GM19467 (cell line): ENCODE data around the gene SYNC.
"Not testable (repeated sequence)": the region's sequence is repeated elsewhere in the genome, so short reads cannot be mapped to it uniquely, and the experiment has no call there.

Source experiments
- ATAC-seq: cut with Tn5 transposase; IDR thresholded peaks from one replicate; pipeline ENCODE4 v1.9.1; 2021; ENCODE audit warnings: mild to moderate bottlenecking, moderate library complexity; ENCODE audit not compliant: unreplicated experiment

Gene SYNC

DNA sequence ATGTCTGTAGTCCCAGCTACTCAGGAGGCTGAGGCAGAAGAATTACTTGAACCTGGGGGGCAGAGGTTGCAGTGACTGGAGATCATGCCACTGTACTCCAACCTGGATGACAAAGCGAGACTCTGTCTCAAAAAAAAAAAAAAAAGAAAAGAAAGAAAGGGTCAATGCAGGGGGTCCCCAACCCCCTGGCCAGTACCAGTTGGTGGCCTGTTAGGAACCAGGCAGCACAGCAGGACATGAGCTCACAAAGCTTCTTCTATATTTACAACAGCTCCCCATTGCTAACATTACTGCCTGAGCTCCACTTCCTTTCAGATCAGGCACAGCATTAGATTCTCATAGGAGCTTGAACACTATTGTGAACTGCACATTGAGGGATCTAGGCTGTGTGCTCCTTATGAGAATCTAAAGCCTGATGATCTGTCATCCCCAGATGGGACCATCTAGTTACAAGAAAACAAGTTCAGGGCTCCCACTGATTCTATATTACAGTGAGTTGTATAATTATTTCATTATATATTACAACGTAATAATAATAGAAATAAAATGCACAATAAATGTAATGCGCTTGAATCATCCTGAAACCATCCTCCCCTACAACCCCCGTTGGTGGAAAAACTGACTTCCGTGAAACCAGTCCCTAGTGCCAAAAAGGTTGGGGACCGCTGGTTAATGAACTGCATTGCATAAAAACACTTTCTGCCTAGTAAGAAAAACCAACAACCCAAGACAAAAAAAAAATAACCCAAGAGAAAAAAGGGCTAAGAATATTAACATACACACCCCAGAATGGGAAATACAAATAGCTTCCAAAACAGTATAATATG is 55.0 kb downstream of the SYNC start:
- no peak for ATAC-seq

DNA sequence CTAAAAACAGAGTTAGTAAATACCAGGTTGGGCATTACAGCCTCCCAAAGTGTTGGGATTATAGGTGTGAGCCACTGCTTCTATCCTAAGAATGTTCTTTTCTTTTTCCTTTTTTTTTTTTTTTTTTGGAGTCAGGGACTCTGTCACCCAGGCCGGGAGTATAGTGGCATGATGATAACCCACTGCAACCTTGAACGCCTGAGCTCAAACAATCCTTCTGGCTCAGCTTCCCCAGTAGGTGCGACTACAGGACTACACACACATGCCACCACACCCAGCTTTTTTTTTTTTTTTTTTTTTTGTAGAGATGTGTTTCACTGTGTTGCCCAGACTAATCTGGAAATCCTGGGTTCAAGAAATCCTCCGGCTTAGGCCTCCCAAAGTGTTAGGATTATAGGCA is 58.1 kb downstream of the SYNC start:
- ATAC-seq, result no peak

DNA sequence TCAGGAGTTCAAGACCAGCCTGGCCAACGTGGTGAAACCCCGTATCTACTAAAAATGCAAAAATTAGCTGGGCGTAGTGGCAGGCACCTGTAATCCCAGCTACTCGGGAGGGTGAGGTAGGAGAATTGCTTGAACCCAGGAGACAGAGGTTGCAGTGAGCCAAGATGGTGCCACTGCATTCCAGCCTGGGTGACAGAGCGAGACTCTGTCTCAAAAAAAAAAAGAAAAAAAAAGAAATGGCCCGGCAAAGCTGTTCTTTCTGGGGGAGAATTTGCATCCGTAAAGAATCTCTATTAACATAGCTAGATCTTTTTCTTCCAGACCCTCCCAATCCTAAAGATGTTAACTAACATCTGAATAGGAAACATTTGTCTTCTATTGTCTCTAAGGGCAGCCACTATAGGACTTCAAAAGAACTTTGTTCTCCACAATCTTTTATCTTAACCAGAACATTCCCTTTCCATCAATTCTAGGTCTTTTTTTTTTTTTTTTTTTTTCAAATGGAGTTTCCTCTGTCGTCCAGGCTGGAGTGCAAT is 60.2 kb downstream of the SYNC start:
- not testable (repeated sequence) for ATAC-seq

DNA sequence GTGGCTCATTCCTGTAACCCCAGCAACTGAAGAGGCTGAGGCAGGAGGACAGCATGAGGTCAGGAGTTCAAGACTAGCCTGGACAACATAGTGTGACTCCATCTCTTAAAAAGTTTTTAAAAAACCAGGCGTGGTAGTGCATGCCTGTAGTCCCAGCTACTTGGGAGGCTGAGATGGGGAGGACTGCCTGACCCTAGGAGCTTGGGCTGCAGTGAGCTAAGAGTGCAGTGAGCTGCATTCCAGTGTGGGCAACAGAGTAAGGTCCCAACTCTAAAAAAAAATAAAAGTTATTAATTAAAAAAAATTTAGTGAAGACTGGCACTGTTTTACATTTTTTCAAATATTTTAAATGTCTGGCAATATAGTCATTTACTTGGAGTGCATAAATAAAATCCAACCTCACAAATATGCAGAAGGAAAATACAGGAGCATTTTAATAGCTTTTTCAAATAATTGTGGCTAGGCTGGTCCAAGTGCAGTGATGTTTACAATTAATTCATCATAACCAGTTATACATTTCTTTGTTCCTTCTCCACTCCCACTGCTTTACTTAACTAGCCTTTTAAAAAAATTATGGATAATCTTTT is 63.0 kb downstream of the SYNC start:
- ATAC-seq, result no peak

DNA sequence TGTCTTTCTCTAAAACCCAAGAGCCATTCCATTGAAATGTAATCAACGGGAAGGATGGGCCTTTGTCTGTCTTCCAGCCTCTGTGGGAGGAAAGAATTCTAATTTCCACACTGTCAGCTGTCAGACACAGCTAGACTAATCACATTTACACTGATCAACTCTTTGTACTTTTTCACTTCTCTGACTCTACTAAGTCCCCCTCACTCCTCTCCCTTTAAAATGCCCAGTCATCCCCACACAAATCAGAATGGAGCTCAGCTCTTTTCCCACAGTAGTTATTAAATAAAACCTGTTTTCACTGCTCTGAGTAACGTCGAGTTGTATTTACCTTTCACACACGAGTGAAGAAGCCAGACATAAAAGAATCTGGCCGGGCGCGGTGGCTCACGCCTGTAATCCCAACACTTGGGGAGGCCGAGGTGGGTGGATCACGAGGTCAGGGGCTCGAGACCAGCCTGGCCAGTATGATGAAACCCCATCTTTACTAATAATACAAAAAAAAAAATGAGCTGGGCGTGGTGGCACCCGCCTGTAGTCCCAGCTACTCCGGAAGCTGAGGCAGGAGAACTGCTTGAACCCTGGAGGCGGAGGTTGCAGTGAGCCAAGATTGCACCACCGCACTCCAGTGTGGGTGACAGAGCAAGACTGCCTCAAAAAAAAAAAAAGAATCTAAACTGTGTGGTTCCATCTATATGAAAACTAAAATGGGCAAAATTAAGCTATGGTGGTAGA is 65.5 kb downstream of the SYNC start:
- ATAC-seq, result no peak

DNA sequence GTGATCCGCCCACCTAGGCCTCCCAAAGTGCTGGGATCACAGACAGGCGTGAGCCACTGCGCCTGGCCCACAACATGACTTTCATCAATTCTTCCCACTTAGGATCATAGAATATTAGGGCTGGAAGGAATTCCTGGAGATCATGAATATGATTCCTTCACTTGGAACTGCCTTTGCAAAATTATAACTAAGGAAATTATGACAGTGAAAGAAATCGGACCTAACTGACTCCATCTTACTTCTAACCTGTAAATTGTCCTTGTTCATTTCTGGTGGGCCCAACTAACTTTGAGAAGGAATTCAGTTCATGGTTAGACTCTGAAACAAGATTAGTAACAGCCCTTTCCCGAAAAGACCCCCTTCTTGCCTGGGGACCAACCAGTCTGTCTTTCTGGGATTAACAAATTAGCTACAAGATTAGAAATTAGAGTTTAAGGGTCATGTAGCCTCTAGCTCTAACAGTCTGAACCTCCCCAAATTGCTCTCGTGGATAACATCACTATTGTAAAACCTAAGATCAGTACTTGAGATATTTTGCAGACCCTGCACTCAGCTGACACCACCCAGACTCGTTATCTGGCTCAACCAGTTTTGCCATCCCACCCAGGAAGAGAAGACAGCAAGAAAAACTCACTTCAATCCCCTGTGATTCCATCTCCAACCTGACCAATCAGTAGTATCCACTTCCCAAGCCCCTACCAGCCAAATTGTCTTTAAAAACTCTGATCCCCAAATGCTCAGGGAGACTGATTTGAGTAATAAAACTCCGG is 66.9 kb downstream of the SYNC start:
- no peak for ATAC-seq

DNA sequence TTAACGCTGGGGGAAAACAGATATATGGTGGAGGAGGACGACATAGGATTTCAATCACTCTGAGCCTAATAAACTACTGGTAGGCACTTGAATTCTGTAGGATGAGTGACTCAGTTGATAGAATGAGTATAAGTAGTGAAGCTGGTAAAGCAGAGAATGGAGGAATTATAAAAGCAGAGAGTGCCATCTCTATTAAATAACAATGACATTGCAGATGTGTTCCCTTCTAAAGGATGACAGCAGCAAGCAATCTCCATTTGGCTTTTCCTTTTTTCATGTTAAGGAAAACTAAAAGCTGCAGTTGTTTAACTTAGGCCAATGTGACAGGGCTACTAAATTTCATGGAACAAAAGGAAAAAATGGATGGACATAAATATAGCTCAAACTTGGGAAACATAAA is 69.7 kb downstream of the SYNC start:
- ATAC-seq, result no peak

DNA sequence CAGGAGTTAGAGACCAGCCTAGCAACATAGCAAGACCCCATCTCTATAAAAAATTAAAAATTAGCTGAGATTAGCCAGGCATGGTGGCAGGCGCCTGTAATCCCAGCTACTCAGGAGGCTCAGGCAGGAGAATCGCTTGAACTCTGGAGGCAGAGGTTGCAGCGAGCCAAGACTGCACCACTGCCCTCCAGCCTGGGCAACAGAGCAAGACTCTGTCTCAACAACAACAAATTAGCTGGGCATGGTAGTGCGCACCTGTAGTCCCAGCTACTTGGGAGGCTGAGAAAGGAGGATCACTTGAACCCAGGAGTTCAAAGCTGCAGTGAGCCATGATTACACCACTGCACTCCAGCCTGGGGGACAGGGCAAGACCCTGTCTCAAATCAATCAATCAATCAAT is 72.4 kb downstream of the SYNC start:
- not testable (repeated sequence) for ATAC-seq
